Spleen (tissue), 7 donors: ENCODE measurements around the gene CEP112.

Source experiments
- POLR2A ChIP-seq, 3 donors: fragments of 450-650 bp; IDR thresholded peaks; one replicate each; pipeline ENCODE4 v1.5.1; 2017; ENCODE audit warnings: antibody characterized with exemption in 3 of 3, mild to moderate bottlenecking in 1 of 3
- POLR2AphosphoS5 ChIP-seq, 3 donors: sonication (generic); formaldehyde crosslinking; IDR thresholded peaks; one replicate each; pipeline ENCODE4 v1.5.1; 2017; ENCODE audit warnings: antibody characterized with exemption in 3 of 3
- TF ChIP-seq, protein P1 (sequence below), 11 experiments: fragments of 200-600 bp in 7 of 11; fragments of 450-650 bp in 4 of 11; sonication (generic) in 4 of 11; IDR thresholded peaks in 8 of 11; conservative IDR thresholded peaks in 3 of 11; 1 replicate in 7 of 11; 2 replicates in 4 of 11; pipeline versions ENCODE4 v1.4.0 to v1.8.0; 2016 to 2021; ENCODE audit warnings: antibody characterized with exemption in 11 of 11, inconsistent platforms in 4 of 11, mild to moderate bottlenecking in 1 of 11
- donor health status: DM: no; HTN: no; CAD: no; lungs with moderate emphysema.
- donor health status: DM: no; HTN: no; CAD: no.
- donor health status: DM: no; HTN: no; CAD: no.

DNA sequence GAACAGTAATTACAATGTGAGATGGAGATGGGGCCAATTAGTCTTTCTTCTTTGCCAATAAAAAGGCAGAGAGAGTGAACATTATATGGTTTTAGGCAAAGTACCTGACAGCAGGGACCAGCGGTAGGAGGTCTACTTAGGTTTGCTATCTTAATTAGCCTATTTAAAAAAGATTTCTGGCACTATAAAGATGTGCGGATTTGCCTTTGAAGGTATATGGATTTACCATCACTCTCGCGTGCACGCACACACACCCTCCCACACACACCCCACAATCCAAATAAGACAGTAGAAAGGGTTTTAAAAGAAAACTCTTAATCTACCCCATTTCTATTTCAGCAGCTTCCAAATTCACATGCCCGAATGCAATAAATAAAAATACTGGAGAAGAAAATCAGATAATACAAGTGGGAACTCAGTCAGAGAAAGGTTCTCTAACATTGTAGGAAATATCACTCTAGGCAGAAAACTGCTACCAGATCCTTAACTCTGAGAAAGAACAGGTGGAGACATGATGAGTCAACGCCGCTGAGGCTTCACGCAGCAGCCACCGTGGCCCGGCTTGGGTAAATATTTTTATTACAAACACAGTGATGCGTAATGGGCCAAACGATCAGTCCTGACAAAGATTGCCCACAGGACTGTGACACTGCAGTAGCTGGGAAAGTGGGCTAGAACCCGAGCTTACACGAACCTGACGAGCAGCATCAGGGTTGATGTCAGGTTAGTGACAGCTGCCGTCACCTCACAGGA, 563.9 kb downstream of the CEP112 start:
- no peak for TF ChIP-seq POLR2A (IDR thresholded peaks at IDR 0.05)
- TF ChIP-seq, protein P1, sequence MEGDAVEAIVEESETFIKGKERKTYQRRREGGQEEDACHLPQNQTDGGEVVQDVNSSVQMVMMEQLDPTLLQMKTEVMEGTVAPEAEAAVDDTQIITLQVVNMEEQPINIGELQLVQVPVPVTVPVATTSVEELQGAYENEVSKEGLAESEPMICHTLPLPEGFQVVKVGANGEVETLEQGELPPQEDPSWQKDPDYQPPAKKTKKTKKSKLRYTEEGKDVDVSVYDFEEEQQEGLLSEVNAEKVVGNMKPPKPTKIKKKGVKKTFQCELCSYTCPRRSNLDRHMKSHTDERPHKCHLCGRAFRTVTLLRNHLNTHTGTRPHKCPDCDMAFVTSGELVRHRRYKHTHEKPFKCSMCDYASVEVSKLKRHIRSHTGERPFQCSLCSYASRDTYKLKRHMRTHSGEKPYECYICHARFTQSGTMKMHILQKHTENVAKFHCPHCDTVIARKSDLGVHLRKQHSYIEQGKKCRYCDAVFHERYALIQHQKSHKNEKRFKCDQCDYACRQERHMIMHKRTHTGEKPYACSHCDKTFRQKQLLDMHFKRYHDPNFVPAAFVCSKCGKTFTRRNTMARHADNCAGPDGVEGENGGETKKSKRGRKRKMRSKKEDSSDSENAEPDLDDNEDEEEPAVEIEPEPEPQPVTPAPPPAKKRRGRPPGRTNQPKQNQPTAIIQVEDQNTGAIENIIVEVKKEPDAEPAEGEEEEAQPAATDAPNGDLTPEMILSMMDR (IDR thresholded peaks at IDR 0.05 in 8 of 11, conservative IDR thresholded peaks at IDR 0.05 in 3 of 11) = no peak
- TF ChIP-seq POLR2AphosphoS5 (IDR thresholded peaks at IDR 0.05) = no peak
